Bone marrow (tissue), 2 donors: ENCODE measurements around the gene GTF3C1.
"Not testable (repeated sequence)": the region's sequence is repeated elsewhere in the genome, so short reads cannot be mapped to it uniquely, and the experiment has no call there.

Source experiments
- DNase-seq, 2 donors: peaks; one replicate each; lab custom pipeline; 2025; lab: John Stamatoyannopoulos, UW

Gene GTF3C1

GRCh38 chr16:27463741-27464591 is 85.7 kb downstream of the GTF3C1 start:
- no peak for DNase-seq

- DNase-seq = no peak
These were observed 86.6 kb downstream of the GTF3C1 start for GRCh38 chr16:27462846-27463682.

GRCh38 chr16:27462200-27462845 is 87.4 kb downstream of the GTF3C1 start:
- no peak for DNase-seq

- DNase-seq = no peak
These were observed 88.1 kb downstream of the GTF3C1 start for GRCh38 chr16:27461483-27462171.

GRCh38 chr16:27460663-27461482 is 88.8 kb downstream of the GTF3C1 start:
- no peak for DNase-seq

GRCh38 chr16:27460213-27460612 is 89.5 kb downstream of the GTF3C1 start:
- DNase-seq = no peak

- DNase-seq = no peak
These were observed 90.6 kb downstream of the GTF3C1 start for GRCh38 chr16:27458987-27459688.

GRCh38 chr16:27458258-27458657 is 91.5 kb downstream of the GTF3C1 start:
- no peak for DNase-seq

GRCh38 chr16:27457605-27457900 is 92.2 kb downstream of the GTF3C1 start:
- DNase-seq = not testable (repeated sequence)

GRCh38 chr16:27455700-27456099 is 94.0 kb downstream of the GTF3C1 start:
- DNase-seq = peak in 1 of 2 donors; percentile 69

- no peak for DNase-seq
These were observed 96.3 kb downstream of the GTF3C1 start for GRCh38 chr16:27453494-27453825.

- DNase-seq = no peak
These were observed 96.9 kb downstream of the GTF3C1 start for GRCh38 chr16:27452569-27453493.

GRCh38 chr16:27450196-27450549 is 99.5 kb downstream of the GTF3C1 start:
- no peak for DNase-seq

- DNase-seq = peak; percentile 9 to 43
These were observed 100.1 kb downstream of the GTF3C1 start for GRCh38 chr16:27449434-27450195.

GRCh38 chr16:27448532-27449433 is 100.9 kb downstream of the GTF3C1 start:
- no peak for DNase-seq

GRCh38 chr16:27447301-27447700 is 102.4 kb downstream of the GTF3C1 start:
- DNase-seq = no peak

- no peak for DNase-seq
These were observed 103.0 kb downstream of the GTF3C1 start for GRCh38 chr16:27446721-27447120.
